GM18909 (cell line): ENCODE data around the gene YES1.
"Not testable (repeated sequence)": the region's sequence is repeated elsewhere in the genome, so short reads cannot be mapped to it uniquely, and the experiment has no call there.

Experiments used
- ATAC-seq: cut with Tn5 transposase; IDR thresholded peaks from one replicate; pipeline ENCODE4 v1.9.1; 2021; ENCODE audit warnings: mild to moderate bottlenecking; ENCODE audit not compliant: unreplicated experiment, poor library complexity

The YES1 gene

DNA sequence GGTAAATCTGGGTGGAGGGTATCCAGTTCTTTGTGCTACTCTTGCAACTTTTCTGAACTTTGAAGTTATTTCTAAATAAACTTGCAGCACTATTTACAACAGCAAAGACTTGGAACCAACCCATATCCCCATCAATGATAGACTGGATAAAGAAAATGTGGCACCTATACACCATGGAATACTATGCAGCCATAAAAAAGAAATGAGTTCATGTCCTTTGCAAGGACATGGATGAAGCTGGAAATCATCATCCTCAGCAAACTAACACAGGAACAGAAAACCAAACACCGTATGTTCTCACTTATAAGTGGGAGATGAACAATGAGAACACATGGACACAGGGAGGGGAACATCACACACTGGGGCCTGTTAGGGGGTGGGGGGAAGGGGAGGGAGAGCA lies 16.7 kb downstream of the YES1 start:
- not testable (repeated sequence) for ATAC-seq

DNA sequence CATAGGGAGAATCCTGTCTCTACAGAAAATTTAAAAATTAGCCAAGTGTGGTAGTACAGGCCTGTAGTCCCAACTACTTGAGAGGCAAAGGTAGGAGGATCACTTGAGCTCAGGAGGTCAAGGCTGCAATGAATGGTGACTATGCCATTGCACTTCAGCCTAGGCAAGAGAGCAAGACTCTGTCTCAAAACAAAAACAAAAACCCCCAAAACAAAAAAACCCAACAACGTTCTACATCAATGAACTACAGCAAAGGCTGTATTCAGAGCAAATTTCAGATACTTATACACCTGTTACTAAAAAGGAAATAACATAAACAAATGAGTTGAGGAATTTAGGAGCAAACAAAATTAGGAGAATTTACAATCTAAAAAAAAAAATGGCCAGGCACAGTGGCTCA lies 22.6 kb downstream of the YES1 start:
- no peak for ATAC-seq

DNA sequence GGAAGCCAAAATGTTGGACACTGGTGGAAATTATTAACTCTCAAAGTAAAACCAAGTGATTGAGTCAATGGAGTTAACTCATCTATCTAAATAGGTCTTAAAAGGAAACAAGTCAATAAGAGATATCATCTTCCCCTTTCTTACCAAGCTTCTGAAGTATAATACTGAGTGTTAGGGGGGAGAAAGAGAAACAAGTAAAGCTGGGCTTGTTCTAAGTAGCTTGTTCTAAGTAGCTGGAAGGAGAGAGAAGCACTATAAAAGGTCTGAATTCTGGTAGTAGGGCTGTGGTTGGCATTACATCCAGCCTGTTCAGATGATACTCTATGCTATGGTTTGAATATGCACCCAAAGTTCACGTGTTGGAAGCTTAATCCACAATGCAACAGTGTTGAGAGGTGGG lies 26.8 kb downstream of the YES1 start:
- ATAC-seq, result peak; percentile 63

GRCh38 chr18:784470-785172 lies 27.4 kb downstream of the YES1 start:
- ATAC-seq, result no peak

DNA sequence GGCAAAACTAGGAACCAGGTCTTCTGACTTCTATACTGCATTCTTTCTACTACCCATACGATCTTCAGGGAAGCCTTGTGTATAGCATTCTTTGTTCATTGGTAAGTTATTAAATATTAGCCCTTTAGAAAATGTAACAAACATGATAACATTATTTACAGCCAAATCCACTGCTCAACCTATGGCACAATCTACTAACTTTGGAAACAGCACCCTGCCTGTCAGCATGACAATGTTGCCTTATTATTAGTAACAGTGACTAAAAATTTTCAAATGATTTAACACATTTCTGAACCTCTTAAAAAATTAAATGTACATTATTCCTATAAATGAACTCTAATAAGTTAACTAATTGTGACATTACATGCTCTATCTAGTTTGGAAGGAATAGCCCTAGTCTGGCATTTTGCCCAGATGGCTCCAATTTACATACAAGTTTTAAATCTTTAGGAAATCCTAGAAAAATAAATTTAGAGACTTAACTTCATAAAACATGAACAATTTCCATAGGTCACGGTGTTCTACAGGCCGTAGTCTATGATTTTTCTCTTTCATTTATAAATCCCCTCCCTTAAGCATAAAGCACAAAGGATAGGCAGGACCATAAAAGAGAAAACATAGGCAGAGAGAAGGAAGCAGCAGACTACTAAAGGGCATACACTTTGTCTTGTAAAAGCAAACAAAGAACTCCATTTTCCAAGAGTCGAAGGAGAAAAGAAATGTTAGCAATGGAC lies 33.7 kb downstream of the YES1 start:
- ATAC-seq, result no peak

- no peak for ATAC-seq
Measured at GRCh38 chr18:777021-777420, 35.0 kb downstream of the YES1 start.

- ATAC-seq, result not testable (repeated sequence)
Measured at GRCh38 chr18:776044-776443, 36.0 kb downstream of the YES1 start.

DNA sequence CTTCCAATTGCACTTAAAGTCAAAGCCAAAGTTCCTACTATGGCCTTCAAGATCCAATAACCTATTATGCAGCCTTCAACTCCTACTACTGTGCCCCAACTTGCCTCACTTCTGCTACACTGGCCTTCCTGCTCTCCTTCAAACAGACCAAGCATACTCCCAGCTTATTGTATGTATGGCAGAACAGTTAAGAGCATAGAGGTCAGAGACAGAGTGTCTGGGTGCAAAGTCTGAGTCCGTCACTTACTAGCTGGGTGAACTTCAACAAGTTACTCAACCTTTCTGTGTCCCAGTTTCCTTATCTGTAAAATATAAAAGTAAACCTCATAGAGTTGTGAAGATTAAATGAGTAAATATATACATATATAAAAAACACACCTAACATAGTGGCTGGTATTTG lies 37.2 kb downstream of the YES1 start:
- ATAC-seq, result no peak

DNA sequence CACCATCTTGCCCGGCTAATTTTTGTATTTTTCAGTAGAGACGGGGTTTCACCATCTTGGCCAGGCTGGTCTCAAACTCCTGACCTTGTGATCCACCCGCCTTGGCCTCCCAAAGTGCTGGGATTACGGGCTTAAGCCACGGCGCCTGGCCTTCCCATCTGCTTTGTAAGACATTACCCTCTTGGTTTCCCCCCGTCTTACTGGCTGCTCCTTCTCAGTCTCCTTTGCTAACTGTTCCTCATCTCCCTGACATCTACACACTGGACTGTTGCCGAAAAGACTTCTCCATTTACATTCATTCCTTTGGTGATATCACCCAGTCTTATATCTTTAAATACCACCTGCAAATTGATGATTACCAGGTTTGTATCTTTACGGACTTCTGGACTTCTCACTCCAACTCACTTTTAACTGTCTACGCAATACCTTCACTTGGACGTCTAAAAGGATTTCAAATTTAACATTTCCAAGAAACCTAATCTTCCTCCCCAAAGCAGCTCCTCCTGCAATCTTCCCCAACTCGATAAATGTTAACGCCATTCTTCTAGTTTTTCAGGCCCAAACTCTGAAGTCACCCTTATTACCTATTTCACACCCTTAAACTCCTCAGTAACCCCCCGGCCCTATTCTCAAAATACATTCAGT lies 37.9 kb downstream of the YES1 start:
- no peak for ATAC-seq

DNA sequence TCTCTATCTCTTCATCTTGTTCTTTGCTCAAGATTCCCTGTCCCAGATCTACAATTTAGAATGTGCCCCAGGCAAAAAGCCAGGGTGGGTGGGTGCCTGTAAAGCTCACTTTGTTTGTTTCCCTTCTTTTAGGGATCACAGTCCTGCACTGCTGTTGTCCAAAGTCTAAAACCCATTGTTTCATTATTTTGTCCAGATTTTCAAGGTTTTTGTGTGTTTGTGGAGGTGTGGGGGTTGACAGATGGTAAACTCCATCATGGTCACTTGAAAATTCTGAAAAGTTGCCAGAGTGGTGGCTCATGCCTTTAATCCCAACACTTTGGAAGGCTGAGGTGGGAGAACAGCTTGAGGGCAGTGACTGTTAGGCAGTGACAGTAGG lies 41.5 kb downstream of the YES1 start:
- no peak for ATAC-seq

DNA sequence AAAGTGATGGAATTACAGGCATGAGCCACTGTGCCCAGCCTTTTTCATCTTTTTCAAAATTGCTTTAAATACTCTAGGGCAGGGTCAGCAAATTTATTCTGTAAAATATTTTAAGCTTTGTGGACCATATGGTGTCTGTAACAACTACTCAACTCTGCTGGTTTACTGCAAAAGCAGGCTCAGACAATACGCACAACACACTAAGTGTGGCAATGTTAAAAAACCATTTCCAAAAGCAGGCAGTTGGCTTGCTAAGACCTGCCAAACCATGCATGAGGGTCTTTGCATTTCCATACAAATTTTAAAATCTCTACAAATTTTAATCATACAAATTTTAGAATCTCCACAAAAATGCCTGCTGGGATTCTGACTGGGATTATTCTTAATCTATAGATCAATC lies 44.1 kb downstream of the YES1 start:
- no peak for ATAC-seq

- ATAC-seq, result no peak
Measured at GRCh38 chr18:767084-767882, 44.8 kb downstream of the YES1 start.

DNA sequence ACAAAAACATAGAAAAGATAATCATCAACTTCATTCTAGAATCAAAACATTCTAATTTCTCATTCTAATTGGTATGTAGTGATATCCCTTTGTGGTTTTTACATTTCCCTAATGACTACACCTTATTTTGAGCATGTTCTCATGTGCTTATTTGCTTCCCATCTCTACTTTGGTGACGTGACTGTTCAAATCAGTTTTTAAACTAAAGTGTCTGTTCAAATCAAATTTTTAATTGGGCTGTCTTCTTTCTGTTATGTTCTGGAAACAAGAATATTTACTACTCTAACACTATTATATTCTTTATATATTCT lies 45.5 kb downstream of the YES1 start:
- no peak for ATAC-seq

DNA sequence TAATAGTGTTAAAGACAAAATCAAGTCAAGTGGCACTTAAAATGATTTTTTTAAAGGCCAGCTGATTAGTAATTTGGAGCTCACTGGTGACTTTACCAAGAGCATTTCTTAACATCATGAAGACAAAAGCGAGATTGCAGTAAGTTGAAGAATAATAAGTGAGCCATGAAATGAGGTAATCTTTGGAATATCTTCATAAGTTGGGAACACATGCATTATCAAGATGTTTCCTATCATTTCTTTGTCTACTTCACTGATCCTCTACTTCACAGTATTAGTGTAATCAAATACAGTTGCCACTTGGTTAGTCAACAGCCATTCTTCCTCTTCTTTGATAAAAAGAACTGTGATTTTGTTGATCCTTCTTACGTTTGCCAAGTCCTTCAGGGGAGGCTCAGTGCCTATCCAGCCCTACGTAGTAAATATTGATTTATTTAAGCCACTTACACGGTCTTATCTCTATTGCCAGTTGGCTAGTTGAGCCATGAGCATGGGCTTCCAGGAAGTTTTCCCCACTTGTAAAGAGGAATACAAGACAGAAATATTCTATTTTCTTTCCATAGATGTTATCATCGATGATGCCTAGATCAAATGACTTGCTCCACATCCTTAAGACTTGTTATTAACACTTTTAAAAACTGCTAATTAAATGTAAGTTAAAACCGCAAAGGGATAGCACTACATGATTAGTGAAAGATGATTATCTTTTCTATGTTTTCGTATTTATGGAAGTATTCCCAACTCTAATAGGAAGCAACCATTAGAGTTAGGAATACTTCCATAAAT lies 46.1 kb downstream of the YES1 start:
- ATAC-seq, result no peak

- ATAC-seq, result not testable (repeated sequence)
Measured at GRCh38 chr18:759864-760263, 52.2 kb downstream of the YES1 start.

- ATAC-seq, result no peak
Measured at GRCh38 chr18:755506-755905, 56.5 kb downstream of the YES1 start.

DNA sequence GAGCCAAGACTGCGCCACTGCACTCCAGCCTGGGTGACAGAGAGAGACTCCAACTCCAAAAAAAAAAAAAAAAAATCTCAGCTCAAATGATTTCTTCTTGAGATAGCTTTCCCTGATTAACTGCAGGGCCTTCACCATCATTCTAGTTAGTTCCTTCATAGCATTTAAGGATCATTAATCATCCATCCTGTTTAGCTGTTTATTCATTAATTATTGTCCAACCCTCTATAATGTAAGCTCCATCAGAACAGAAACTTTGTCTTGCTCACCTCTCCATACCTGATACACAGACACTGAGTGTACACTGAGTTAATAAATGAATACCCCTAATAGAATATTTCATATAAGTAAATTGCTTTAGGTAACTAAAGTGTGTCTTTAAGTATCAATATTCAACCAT lies 57.4 kb downstream of the YES1 start:
- ATAC-seq, result no peak

GRCh38 chr18:750456-750855 lies 61.6 kb downstream of the YES1 start:
- no peak for ATAC-seq

DNA sequence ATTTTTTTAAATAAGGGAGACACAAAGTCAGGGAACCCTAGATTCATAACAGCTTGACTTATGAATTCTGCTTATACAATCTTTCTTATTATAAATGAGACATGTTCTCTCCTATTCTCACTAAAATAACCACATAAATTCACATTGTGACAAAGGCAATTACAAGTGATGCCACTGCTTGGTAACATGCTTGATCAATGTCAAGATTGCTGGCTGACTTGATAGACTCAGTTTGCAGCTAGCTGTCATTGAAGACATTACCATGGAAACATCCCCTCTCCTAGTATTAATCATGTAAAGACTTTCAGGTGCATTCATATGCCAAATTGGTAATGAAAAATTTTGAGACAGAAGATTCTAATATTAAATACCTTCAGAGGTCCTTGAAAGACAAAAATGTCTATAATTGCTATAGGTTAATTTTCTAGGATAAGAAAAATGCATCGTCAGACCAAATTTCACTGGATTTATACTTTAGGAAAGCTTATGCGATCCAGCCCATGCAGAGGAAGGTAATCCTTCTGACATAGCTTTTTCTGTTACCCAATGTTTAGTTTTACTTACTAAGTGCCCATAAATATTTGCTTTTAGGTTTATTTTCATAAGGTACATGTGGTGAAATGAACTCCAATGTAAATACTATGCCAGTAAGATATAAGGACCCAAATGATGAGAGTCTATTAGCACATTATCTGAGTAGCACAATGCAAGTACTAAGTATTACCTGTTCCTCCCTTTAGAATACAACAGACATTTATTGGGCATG lies 67.0 kb downstream of the YES1 start:
- ATAC-seq, result no peak
